ENCODE data around the gene ANKRD6. TPM values are rescaled to one million over a fixed set of nuclear protein-coding genes. Genes with fewer than 3 reads are reported as not detected.
A peak's percentile ranks its signal among the peaks of the same experiment; 100 is the strongest.

Gene ANKRD6
- total RNA-seq, 4 donors from 2014 or later, result 1.6 to 6.8 (median 2.9) TPM

GRCh38 chr6:89475101-89475500 is 42.1 kb downstream of the ANKRD6 start:
- intact Hi-C loops (cut with DNase I; ENCODE audit: low total_unique reads) (no loop called here), in situ Hi-C loops (cut with MboI; ENCODE audit: low sequenced_read_pairs in 4 of 4) (no loop called here)
- DNase-seq (no peak), ATAC-seq (no peak)
- Histone ChIP-seq H3K27me3 (no peaks in the 10 kb centered on the region), H3K27ac (peak overlapping the region in 2 of 4 donors; percentile 23 to 30), H3K4me1 (peaks cover 0 to 8% of the 10 kb centered on the region in 2 donors), H3K4me3 (peak overlapping the region in 1 of 4 donors; percentile 5), H3K9me3 (no peaks in the 10 kb centered on the region), H3K36me3 (no peaks in the 10 kb centered on the region)
- TF ChIP-seq POLR2A (IDR thresholded peaks at IDR 0.05) (no peak), CTCF (IDR thresholded peaks at IDR 0.05 in 4 of 5, conservative IDR thresholded peaks at IDR 0.05 in 1 of 5) (no peak)

GRCh38 chr6:89475634-89476033 is 42.7 kb downstream of the ANKRD6 start:
- no peak for TF ChIP-seq CTCF (IDR thresholded peaks at IDR 0.05 in 4 of 5, conservative IDR thresholded peaks at IDR 0.05 in 1 of 5)
- no peak for TF ChIP-seq POLR2A (IDR thresholded peaks at IDR 0.05)
- ATAC-seq, result peak in 1 of 2 donors; percentile 33

GRCh38 chr6:89479897-89480296 is 46.9 kb downstream of the ANKRD6 start:
- Histone ChIP-seq H3K36me3 (no peaks in the 10 kb centered on the region), H3K4me3 (no peak overlapping the region), H3K4me1 (peaks cover 11 to 23% of the 10 kb centered on the region in 2 donors), H3K27ac (no peak overlapping the region), H3K9me3 (no peaks in the 10 kb centered on the region), H3K27me3 (no peaks in the 10 kb centered on the region)
- DNase-seq, result no peak
- TF ChIP-seq POLR2A (IDR thresholded peaks at IDR 0.05) (no peak), CTCF (IDR thresholded peaks at IDR 0.05 in 4 of 5, conservative IDR thresholded peaks at IDR 0.05 in 1 of 5) (no peak)
- no peak for ATAC-seq
- intact Hi-C loops (cut with DNase I; ENCODE audit: low total_unique reads), result no loop called here
- in situ Hi-C loops (cut with MboI; ENCODE audit: low sequenced_read_pairs in 4 of 4), result no loop called here

More at GRCh38 chr6:89475634-89476033, 42.7 kb downstream of the ANKRD6 start:
- no peak for DNase-seq
- intact Hi-C loops (cut with DNase I; ENCODE audit: low total_unique reads) (no loop called here), in situ Hi-C loops (cut with MboI; ENCODE audit: low sequenced_read_pairs in 4 of 4) (no loop called here)
- H3K4me1 ChIP-seq, result peaks cover 0 to 8% of the 10 kb centered on the region in 2 donors
- H3K27ac ChIP-seq, result peak overlapping the region in 1 of 4 donors; percentile 23
- H3K9me3 ChIP-seq, result no peaks in the 10 kb centered on the region
- no peaks in the 10 kb centered on the region for H3K27me3 ChIP-seq
- peak overlapping the region in 1 of 4 donors; percentile 5 for H3K4me3 ChIP-seq
- no peaks in the 10 kb centered on the region for H3K36me3 ChIP-seq

GRCh38 chr6:89481695-89482094 is 48.7 kb downstream of the ANKRD6 start:
- H3K9me3 ChIP-seq, result no peaks in the 10 kb centered on the region
- TF ChIP-seq CTCF (IDR thresholded peaks at IDR 0.05 in 4 of 5, conservative IDR thresholded peaks at IDR 0.05 in 1 of 5) (no peak), POLR2A (IDR thresholded peaks at IDR 0.05) (no peak)
- H3K36me3 ChIP-seq, result no peaks in the 10 kb centered on the region
- peaks cover 11 to 15% of the 10 kb centered on the region in 2 donors for H3K4me1 ChIP-seq
- H3K27ac ChIP-seq, result no peak overlapping the region
- no peaks in the 10 kb centered on the region for H3K27me3 ChIP-seq
- DNase-seq (no peak), ATAC-seq (no peak)
- H3K4me3 ChIP-seq, result no peak overlapping the region
- in situ Hi-C loops (cut with MboI; ENCODE audit: low sequenced_read_pairs in 4 of 4), result no loop called here
- intact Hi-C loops (cut with DNase I; ENCODE audit: low total_unique reads), result no loop called here

GRCh38 chr6:89482126-89482525 is 49.2 kb downstream of the ANKRD6 start:
- Histone ChIP-seq H3K27me3 (no peaks in the 10 kb centered on the region), H3K27ac (no peak overlapping the region), H3K4me1 (peaks cover 11 to 15% of the 10 kb centered on the region in 2 donors), H3K9me3 (no peaks in the 10 kb centered on the region), H3K36me3 (no peaks in the 10 kb centered on the region), H3K4me3 (no peak overlapping the region)
- DNase-seq (no peak), ATAC-seq (no peak)
- no peak for TF ChIP-seq CTCF (IDR thresholded peaks at IDR 0.05 in 4 of 5, conservative IDR thresholded peaks at IDR 0.05 in 1 of 5)
- no peak for TF ChIP-seq POLR2A (IDR thresholded peaks at IDR 0.05)
- in situ Hi-C loops (cut with MboI; ENCODE audit: low sequenced_read_pairs in 4 of 4), result no loop called here
- intact Hi-C loops (cut with DNase I; ENCODE audit: low total_unique reads), result no loop called here
